GM12872 (cell line): ENCODE data around the gene GIPC3.

Experiments used
- CTCF ChIP-seq: IDR thresholded peaks from 3 replicates; pipeline ENCODE4 v1.5.1; 2011; ENCODE audit warnings: low read depth, mild to moderate bottlenecking, low read length, moderate library complexity; ENCODE audit not compliant: insufficient read depth

Gene GIPC3

GRCh38 chr19:3632098-3632497, 46.8 kb downstream of the GIPC3 start:
- TF ChIP-seq CTCF: no peak

GRCh38 chr19:3632739-3633558, 47.7 kb downstream of the GIPC3 start:
- TF ChIP-seq CTCF: no peak

- no peak for TF ChIP-seq CTCF
These were observed 48.3 kb downstream of the GIPC3 start for GRCh38 chr19:3633559-3633988.

GRCh38 chr19:3634496-3635045, 49.3 kb downstream of the GIPC3 start:
- no peak for TF ChIP-seq CTCF

GRCh38 chr19:3636506-3636905, 51.2 kb downstream of the GIPC3 start:
- no peak for TF ChIP-seq CTCF

- TF ChIP-seq CTCF: no peak
These were observed 51.7 kb downstream of the GIPC3 start for GRCh38 chr19:3636962-3637361.

GRCh38 chr19:3637621-3638020, 52.3 kb downstream of the GIPC3 start:
- TF ChIP-seq CTCF: no peak
